Fibroblast of upper back skin (primary cell): ENCODE measurements around the gene TSHZ2.
"Not testable (repeated sequence)": the region's sequence is repeated elsewhere in the genome, so short reads cannot be mapped to it uniquely, and the experiment has no call there.

Source experiments
- DNase-seq: peaks from one replicate; pipeline ENCODE4 v3.0.0-alpha.2; 2013

Gene TSHZ2

DNA sequence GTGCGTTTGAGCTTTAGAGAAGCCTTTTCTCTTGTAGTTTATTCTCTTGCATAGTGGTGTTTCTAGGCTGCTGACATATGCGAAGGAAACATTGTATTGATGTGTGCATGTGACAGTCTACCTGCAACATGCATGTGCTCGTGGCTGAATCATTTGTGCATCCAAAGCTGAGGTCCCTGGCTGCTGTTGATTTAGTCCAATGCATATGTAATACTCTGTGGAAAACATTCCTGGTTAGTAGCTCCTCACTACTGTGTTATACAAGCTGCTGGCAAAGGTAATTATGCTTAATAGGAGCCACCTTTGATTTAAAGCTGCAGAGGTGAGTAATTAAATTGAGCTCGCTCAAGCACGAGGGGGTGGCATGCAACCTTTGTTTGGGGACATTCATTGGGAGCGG lies 24.5 kb downstream of the TSHZ2 start:
- no peak for DNase-seq

DNA sequence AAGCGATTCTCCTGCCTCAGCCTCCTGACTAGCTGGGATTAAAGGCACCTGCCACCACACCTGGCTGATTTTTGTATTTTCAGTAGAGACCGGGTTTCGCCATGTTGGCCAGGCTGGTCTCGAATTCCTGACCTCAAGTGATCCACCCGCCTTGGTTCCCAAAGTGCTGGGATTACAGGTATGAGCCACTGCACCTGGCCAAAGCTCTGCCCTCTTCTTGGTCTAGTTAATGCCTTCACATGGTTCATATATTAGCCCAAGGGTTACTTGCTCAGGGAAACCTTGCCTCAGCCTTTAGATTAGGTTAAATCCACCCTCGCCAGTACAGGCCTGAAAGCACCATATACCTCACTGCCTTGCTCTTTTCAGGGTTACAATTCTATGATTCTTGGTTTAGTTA lies 26.1 kb downstream of the TSHZ2 start:
- DNase-seq = no peak

DNA sequence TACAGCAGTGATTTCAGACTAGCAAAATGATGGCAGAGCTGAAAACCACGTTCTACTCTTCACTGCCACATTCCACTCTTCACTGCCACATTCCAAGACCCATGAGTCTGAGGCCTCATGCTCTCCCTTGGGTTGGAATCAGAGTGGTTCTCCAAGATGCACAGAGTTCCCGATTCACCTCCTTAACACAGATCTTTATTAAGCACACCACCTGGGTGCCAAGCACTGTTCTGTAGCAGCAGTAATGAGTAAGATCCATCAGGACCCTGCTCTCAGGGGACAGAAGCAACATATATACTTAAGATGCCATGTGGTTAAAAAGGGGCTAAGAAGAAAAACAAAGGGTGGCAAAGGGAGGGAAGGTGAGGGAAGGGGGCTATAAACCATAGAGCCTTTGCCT lies 26.9 kb downstream of the TSHZ2 start:
- no peak for DNase-seq

DNA sequence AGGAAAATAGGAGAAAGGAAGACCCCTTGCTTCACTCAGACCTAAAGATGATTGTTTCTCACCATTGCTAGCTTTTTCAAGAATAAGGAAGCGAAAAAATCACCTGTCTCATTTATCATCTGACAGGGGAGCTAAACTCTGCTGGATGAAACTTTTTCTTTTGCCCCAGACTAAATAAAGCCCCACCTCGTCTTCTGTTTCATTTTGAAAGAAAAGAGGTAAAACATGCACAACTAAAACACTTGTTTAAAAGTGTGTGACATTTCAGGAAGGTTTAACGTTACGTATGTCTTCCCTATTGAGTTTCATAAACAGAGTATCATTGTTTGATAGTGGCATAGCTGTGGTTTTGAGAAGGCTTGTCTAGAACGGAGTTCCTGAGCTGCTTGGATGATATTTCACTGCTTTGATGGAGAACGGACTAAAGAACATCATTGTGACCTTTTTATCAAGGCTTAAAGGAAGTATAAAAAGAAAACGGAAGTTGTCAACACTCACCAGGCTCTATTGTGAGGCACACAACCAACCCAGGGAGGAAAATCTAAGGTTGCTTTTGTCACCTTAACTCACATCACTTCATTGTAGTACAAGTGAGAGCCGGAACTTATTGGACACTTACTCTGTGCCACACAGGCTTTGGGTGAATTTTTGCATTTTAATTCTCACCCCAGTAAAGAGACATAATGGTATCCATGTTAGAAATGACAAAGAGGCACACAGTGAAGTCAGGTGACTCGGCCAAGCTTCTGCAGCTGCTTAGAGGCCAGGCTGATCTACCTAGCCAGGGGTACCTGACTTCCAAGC lies 29.5 kb downstream of the TSHZ2 start:
- DNase-seq = no peak

DNA sequence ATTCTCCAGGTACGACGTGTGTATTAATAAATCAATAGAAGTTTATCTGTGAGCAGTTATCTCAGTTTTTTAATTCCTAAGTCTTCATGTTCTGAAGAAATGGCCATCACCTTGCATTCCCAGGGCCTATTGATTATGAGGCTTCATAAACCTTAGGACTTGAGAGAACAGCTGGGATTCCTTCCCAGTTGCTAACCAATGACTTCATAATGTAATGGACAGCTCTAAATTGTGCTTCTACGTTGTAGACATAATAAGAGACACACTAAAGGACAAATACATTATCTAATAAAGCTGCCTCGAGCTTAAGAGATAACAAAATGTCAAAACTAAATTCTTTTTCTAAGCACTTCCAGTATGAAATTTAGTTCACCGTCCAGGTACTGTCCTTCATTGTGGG lies 30.6 kb downstream of the TSHZ2 start:
- DNase-seq = no peak

DNA sequence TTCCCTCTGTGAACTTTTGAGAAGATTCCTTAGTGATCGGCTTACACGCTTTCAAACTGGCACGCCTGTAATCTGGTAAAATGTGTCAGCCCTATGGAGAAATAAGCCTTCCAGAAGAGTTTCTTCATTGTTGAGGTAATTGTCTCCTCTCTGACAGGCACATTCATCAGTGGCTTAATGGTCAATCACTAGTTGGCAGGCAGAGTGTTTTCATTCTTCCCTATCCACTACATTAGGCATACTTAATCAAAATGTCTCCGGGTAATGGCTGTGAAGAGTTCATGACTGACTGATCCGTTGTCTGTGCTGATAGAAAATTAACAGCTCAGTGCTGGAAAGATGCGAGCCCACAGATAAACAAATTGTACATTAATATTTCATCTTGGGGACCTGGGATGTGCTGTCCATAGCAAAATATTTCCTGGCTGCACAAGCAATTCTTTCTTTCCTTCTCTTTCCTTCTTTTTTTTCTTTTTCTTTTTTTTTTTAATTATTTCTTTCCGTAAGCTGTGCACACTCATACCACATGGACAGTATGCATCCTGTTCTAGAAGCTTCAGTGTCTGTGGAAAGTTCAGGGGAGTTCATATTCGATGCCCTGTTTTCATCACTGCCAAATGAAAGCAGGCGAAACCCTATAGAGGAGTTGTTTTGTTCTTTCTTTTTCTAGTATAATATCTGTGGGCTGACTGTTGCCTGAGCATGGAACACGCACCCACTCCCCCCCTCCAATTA lies 31.4 kb downstream of the TSHZ2 start:
- DNase-seq = peak; percentile 89

DNA sequence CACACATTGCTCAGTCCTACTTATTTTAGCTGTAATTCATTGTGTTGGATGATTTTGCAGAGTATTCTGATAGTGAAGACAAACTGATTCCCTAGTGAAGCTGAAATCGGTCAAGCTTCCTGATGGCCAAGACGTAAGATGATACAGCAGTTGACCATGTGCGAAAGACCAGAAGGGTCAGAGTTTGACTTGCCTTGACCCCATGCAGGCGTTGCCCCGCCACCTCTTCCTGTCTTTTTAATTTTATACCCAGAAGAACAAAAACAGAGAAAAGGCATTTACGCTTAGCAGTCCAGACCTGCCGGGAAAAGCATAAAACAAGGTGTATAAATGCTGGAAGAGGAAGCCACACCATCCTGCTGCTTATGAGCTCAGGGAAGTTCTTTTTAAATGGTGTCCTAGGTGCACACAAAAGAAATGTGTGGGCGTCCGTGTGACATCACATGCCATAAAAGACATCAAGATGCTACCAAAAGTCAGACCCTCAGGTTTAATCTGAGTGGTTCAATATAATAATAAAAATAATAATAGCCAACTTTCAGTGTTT lies 32.2 kb downstream of the TSHZ2 start:
- no peak for DNase-seq

DNA sequence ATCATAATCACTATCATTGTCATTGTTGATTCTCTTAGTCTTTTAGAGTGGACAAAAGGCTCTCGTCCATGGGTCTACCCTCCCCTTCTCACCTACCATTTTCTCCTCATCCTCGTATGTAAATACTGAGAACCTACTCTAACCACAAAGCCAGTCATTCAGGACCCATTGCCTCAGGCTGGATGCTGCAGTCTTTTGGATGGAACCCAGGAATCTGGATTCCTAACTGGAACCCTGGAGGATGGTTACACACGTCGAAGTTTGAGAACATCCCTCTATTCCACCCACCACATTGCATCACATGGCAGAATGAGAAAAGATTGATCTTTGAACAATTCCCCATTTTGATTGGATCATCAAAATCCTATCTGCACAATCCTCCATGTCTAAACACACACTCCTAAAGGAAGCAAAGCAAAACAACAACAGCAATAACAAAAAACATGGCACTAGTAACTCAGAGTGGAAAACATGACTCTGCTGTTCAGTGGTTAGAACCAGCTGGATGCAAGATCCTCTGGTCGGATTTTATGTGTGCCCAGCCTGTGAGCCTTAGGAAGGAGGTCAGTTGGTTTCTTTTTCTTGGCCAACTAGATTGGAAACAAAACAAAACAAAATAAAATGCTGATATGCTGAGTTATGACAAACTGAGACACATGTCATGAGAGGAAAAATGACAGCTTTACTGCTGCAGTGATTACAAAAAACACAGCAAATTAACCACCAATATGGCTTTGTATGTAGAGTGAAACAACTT lies 38.0 kb downstream of the TSHZ2 start:
- no peak for DNase-seq

DNA sequence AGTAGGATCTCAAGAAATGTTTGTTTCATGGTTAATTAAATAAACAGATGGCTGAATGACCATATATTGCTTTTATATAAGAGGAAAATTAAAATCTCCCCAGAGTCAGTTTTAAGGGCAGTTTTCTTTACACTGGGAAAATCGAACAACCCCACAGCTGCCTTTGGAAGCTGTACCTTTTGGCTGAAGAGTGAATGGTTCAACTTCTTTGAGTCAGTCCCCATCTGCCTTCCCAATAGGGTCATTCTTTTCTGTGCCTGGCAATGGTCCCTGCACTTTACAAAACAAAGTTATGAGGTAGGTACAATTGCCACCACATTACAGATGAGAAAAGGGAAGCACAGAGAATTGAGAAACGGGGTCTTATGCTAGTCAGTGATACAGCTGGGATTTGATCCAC lies 39.5 kb downstream of the TSHZ2 start:
- no peak for DNase-seq

DNA sequence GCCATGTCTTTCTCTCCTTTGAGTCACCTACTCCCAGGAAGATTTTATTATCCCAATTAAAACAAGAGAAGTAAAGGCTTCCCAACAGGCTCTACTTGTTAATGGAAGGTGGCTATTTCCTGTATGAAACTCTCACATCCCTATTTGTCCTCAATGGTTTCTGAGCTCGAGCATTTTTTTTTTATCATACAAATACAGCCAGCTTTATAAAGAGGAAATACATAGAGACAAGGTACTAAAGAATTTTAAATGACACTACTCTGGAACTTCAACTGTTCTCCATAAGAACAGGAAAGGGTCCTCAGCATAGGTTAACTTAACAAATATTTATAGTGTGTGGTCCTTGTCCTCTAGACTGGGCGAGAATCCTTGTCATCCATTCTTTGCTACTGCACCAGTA lies 41.0 kb downstream of the TSHZ2 start:
- no peak for DNase-seq

DNA sequence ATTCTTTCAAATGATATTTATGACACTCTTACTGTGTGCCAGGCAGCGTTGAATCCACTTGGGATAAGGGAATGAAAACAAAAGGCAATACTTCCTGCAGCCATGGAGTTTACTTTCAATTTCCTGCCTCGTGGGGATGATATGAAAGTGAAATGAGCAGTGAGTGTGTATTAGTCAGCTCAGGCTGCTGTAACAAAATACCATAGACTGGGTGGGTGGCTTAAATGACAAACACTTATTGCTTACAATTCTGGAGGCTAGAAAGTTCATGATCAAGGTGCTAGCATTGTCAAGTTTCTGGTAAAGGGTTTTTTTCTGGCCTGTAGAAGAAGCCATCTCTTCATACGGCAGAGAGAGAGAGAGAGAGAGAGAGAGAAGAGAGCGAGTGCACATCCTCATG lies 41.7 kb downstream of the TSHZ2 start:
- DNase-seq = no peak

DNA sequence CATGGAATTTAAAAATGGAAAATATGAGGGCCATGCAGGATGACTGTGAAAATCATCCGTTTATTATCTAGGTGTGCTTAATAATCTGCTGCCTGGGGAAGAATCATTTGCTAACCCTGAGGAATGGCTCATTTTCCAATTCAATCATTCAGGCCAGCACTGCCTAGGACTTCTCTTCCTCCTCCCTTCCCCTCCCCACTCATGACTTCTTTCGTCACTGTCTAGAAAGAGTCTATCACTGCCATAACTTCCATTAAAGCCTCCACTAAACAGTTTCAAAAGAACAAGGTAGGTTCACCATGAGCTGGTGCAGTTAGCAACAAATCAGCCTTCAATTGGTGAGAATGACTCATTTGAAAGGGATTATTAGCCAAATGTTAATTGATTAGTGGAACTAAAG lies 43.9 kb downstream of the TSHZ2 start:
- DNase-seq = no peak

DNA sequence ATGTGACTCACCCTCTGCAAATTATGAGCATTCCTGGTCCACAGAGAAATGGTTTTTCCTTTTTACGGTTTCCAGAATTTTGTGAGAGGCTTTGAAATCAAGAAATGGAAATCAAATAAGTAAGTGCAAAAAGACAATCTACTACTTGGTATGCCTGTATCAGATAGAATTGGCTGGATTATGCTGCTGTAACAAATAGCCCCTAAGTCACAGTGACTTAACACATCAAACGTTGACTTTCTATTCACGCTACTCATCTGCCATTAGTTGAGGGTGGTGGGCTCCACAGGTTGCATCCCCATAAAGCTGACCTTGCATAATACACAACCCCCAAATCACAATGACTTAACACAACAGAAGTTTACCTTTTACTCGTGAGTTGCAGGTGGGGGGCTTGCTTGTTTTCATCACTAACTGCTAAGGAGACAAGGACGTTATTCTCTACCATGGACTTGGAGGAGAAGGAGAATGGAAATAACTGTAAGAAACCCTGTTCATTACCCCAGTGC lies 44.4 kb downstream of the TSHZ2 start:
- no peak for DNase-seq

DNA sequence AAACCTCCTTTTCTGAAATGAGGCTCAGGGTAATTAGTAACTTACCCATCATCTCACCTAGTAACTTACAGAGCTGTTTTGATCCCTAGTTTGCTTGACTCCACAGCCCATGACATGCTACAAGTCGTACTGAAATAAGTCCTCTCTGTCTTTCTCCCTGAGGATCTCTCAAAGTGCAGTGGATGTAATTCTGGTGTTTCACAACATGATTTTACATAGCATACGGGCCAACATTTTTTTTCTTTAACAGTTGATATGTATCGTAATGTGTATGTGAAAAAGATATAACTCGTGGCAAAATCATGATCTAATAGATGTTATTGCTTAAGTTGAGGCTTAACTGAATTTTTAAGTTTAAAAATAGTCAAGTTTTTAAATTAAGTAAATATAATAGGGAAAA lies 45.0 kb downstream of the TSHZ2 start:
- no peak for DNase-seq

DNA sequence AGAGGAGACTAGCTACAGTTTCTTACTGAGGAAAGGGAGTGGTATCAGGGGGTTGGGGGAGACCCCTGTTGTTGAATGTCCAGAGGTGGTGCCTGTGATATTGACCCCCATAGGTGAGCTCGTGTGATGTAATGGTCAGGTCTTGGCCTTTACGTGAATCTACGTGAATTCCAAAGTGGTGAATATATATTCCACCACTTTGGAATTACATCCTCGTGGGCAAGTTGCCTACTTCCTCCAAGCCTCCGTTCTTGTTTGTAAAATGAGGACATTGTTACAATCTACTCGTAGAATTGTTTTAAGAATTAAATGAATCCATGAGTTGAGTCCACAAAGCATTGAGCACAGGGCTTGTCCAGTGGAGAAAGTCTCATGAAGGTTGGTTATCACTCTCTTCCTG lies 47.3 kb downstream of the TSHZ2 start:
- no peak for DNase-seq

DNA sequence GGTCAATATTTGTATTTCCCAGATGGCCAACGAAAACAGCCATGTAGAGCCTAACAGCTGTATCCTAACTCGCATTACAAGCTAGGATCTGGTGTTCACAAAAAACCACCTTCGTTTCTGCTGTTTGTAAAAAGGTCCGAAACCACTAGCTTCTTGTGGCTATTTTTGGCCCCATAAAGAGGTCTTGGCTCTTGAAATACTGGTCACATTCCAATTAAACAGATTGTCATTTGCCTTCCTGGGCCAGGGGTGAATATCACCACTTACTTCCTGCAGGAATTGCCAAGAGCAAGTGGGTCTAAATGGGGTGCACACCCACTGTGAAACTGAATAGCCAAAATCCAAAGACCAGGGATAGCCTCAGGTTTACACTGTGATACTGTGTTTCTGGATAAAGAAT lies 48.2 kb downstream of the TSHZ2 start:
- no peak for DNase-seq

DNA sequence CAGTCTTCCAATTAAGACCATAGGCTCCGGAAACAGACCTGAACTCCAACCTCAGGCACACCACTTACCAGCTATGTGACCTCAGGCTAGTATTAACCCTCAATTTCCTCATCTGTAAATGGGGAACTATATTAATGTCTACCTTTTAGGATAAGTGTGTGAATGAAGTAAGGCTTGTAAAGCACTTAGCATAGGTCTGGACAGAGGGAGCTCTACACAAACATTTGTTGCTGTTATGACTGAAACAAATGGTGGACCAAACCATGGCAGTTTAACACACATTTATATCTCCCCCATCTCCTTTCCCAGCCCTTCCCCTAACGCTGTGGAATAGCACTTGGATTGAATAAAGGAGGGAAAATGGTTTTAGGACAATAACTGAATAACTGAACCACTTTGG lies 48.7 kb downstream of the TSHZ2 start:
- DNase-seq = no peak

DNA sequence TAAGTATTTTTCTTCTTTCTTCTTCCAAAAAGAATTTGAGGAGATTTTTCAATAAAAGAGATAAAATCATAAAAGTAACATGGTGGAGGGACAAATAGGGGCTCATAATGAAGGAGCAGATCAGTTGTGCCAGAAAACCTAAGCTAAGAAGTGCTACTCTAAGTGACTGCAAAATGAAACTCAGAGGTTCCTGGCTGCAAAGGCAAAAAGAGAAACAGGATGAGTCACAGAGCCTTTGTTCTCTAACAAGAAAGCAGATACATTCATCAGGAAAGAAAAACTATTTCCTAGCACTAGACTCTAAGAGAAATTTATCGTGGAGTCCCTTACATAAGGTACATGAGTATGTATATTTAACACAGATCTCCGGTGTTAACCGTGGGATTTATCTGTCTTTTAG lies 49.8 kb downstream of the TSHZ2 start:
- no peak for DNase-seq

DNA sequence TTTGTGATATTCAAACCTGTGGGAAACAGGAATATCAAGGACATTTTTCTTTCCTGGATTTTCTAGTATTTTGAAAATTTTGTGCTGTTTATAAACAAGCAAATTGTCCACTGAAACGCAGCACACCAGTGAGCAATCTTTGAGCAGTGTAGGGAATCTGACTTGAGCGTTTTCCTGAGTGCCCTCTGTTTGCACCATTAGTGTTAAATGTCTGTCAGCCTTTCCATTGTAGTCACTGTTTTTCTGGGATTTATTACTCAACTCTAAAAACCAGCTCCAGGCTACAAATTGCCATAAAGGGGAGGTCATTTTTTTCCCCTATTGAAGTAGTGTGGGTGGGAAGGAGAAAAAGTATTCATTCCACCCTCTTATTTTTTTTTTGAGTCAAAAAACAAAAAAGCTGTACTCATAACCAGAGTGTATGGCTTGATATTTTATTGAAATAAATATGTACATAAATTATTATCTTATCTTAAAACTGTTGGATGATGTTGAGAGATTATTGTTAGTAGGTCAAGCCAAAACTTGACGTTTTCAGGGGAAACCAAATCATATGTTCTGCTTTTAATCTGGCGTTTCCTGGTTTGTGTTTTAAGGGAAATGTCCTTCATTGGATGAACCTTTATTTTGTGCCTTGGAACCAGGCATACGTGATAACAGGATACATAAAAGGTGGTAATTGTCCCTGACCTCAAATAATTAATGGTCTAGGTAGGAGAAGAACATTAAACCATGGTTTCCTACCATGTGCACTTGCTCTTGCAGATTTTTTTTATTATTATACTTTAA lies 51.8 kb downstream of the TSHZ2 start:
- peak; percentile 34 for DNase-seq

DNA sequence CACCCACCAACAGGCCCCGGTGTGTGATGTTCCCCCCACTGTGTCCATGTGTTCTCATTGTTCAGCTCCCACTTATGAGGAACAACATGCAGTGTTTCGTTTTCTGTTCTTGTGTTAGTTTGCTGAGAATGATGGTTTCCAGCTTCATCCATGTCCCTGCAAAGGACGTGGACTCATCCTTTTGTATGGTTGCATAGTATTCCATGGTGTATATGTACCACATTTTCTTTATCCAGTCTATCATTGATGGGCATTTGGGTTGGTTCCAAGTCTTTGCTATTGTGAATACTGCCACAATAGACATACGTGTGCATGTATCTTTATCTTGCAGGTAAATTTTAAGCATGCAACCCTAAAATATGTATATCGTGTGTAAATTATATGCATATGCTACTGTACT lies 52.5 kb downstream of the TSHZ2 start:
- DNase-seq = not testable (repeated sequence)

DNA sequence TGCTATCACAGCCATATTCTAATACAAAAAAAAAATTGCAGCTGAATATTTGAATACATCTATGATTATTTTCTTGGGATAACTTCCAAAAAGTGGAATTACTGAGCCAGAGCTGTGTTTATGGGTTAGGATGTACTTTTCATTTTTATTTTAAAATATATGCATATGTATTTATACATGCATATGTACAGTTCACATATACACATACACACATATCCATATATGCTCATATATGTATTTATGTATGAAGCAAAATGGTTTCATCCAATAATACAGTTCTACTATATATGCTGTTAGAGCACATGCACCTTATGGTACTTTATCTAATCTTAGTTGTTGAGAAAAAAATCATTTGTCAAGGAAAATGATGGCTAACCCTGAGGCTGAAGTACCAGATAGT lies 54.9 kb downstream of the TSHZ2 start:
- no peak for DNase-seq

DNA sequence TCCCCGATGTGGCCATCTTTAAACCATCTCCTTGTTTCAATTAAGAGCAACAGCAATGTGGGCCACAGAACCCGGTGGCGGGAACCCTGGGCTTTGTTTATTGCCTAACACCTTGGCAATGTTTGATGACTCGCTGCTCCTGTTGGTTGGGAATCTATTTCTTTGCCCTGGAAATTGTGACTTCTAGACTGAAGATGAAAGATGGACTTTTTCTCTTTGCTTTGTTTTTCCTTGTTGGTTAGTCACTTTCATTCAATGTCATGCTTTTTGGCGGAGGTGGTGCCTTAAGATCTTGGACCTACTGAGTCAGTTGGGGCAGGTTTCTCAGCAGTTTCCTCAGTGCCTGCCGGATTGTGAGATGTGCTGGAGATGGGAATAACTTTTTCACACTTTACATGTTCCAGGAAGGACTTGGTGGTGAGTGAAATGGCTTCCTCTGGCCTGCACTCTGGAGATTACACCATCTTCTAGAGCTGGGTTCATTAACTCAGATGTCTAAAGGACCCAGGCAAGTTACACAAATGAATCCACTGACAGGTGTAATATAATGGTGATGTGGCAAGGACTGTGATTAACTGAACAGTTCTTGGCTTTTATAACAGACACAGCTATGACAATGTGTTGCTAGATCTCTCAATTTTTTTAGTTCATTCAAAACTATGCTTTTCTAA lies 56.3 kb downstream of the TSHZ2 start:
- peak; percentile 29 for DNase-seq
